Astrocyte (in vitro differentiated cells and primary cell): ENCODE measurements around the gene EIF4E1B.

Experiments used
- EZH2 ChIP-seq: IDR thresholded peaks from 2 replicates; pipeline ENCODE4 v1.6.1; 2012; ENCODE audit warnings: mild to moderate bottlenecking, low read length, inconsistent platforms; ENCODE audit not compliant: insufficient read depth
- TF ChIP-seq, protein P1 (sequence below): IDR thresholded peaks from 2 replicates; pipeline ENCODE4 v1.5.1; 2011; ENCODE audit warnings: low read depth, mild to moderate bottlenecking, inconsistent platforms, low read length, moderate library complexity; ENCODE audit not compliant: insufficient read depth

DNA sequence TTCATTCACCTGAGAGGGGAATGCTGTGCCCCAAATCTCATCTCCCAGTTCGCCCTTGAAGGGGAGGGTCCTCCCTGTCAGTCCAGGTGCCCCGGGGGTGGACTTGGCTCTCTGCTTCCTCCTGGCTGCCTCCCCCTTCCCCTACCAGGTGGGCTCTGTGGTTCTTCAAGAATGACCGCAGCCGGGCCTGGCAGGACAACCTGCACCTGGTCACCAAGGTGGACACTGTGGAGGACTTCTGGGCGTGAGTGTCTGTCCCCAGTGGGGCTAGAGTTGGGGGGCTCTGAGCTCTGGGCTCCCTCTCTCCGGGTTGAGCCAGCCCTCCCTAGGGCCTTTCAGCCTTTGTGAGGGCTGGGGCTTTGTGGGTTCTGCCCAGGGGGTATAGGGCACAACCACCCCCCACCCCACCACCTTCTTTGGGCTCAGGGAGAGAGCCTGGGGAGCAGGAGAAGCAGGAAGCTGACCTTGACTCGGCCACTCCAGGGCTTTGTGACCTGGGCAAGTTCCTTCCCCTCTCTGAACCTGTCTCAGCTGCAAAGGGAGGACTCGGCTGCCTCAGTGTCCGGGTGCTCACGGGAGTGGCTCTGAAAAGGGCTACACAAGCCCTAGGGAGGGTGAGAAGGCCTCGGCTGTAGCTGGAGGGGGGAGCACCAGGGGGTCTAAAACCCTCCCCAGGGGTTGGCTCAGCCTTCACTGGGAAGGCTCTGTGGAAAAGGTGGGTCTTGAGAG, 13.2 kb downstream of the EIF4E1B start:
- TF ChIP-seq EZH2 = no peak
- TF ChIP-seq, protein P1, sequence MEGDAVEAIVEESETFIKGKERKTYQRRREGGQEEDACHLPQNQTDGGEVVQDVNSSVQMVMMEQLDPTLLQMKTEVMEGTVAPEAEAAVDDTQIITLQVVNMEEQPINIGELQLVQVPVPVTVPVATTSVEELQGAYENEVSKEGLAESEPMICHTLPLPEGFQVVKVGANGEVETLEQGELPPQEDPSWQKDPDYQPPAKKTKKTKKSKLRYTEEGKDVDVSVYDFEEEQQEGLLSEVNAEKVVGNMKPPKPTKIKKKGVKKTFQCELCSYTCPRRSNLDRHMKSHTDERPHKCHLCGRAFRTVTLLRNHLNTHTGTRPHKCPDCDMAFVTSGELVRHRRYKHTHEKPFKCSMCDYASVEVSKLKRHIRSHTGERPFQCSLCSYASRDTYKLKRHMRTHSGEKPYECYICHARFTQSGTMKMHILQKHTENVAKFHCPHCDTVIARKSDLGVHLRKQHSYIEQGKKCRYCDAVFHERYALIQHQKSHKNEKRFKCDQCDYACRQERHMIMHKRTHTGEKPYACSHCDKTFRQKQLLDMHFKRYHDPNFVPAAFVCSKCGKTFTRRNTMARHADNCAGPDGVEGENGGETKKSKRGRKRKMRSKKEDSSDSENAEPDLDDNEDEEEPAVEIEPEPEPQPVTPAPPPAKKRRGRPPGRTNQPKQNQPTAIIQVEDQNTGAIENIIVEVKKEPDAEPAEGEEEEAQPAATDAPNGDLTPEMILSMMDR = no peak
